Parathyroid adenoma (tissue), 2 donors: Measurements from ENCODE around the gene DTWD2.
A peak's percentile ranks its signal among the peaks of the same experiment; 100 is the strongest.

Experiments used
- H2AFZ ChIP-seq: fragments of 300-600 bp; sonication (generic); one replicate; pipeline ENCODE4 v1.7.0; 2017; ENCODE audit warnings: antibody characterized with exemption, mild to moderate bottlenecking
- H3K27ac ChIP-seq: fragments of 300-600 bp; sonication (generic); one replicate; pipeline ENCODE4 v1.7.0; 2017
- H3K27me3 ChIP-seq: fragments of 300-600 bp; sonication (generic); one replicate; pipeline ENCODE4 v1.7.0; 2017; ENCODE audit warnings: low read length; ENCODE audit not compliant: control insufficient read depth, insufficient read depth
- H3K36me3 ChIP-seq: fragments of 300-600 bp; sonication (generic); one replicate; pipeline ENCODE4 v1.7.0; 2017; ENCODE audit warnings: low read length; ENCODE audit not compliant: control insufficient read depth, insufficient read depth
- H3K4me1 ChIP-seq: fragments of 300-600 bp; sonication (generic); one replicate; pipeline ENCODE4 v1.7.0; 2017; ENCODE audit warnings: control low read depth
- H3K4me2 ChIP-seq: fragments of 300-600 bp; sonication (generic); one replicate; pipeline ENCODE4 v1.7.0; 2017; ENCODE audit warnings: low read length
- H3K4me3 ChIP-seq: fragments of 300-600 bp; sonication (generic); one replicate; pipeline ENCODE4 v1.7.0; 2017; ENCODE audit warnings: low read depth, low read length
- H3K79me2 ChIP-seq: fragments of 300-600 bp; sonication (generic); one replicate; pipeline ENCODE4 v1.7.0; 2017; ENCODE audit warnings: control low read depth
- H3K9ac ChIP-seq: fragments of 300-600 bp; sonication (generic); one replicate; pipeline ENCODE4 v1.7.0; 2017; ENCODE audit warnings: mild to moderate bottlenecking
- H3K9me3 ChIP-seq: fragments of 300-600 bp; sonication (generic); one replicate; pipeline ENCODE4 v1.7.0; 2017; ENCODE audit warnings: low read length; ENCODE audit not compliant: control insufficient read depth
- CTCF ChIP-seq: fragments of 300-600 bp; sonication (generic); IDR thresholded peaks from one replicate; pipeline ENCODE4 v1.7.0; 2017; ENCODE audit warnings: antibody characterized with exemption, mild to moderate bottlenecking
- donor health status: primary hyperparathyroidism.

DTWD2 gene

DNA sequence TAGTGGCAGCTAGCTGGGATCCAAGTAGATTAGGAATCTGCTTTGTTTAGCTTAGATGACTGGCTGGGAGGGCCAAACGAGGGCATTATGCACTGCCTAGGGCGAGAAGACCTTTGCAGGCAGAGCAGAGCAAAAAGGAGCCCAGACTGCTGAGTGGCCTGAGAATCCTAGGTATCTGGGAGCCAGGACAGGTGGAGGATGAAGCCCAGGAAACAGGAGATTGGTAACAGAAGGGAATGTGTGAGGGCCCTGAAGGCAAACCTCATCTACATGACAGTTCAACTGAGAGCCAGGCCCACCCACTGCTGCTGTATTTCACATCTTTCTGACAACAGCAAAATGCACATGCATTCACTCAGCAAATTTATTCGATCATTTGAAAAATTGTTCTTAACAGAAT, 192.3 kb downstream of the DTWD2 start:
- Histone ChIP-seq H3K27me3 (no peaks in the 10 kb centered on the region), H3K79me2 (no peaks in the 10 kb centered on the region), H3K9me3 (no peaks in the 10 kb centered on the region), H3K27ac (no peak overlapping the region), H3K9ac (no peak overlapping the region), H3K4me1 (peaks cover 14% of the 10 kb centered on the region), H2AFZ (no peak overlapping the region), H3K36me3 (no peaks in the 10 kb centered on the region), H3K4me3 (no peak overlapping the region), H3K4me2 (no peak overlapping the region)
- TF ChIP-seq CTCF, result no peak

GRCh38 chr5:118794281-118794680, 194.1 kb downstream of the DTWD2 start:
- Histone ChIP-seq H3K4me1 (peaks cover 15% of the 10 kb centered on the region), H3K36me3 (no peaks in the 10 kb centered on the region), H2AFZ (no peak overlapping the region), H3K79me2 (no peaks in the 10 kb centered on the region), H3K4me2 (no peak overlapping the region), H3K27ac (no peak overlapping the region), H3K4me3 (no peak overlapping the region), H3K27me3 (no peaks in the 10 kb centered on the region), H3K9ac (no peak overlapping the region), H3K9me3 (no peaks in the 10 kb centered on the region)
- TF ChIP-seq CTCF, result no peak

DNA sequence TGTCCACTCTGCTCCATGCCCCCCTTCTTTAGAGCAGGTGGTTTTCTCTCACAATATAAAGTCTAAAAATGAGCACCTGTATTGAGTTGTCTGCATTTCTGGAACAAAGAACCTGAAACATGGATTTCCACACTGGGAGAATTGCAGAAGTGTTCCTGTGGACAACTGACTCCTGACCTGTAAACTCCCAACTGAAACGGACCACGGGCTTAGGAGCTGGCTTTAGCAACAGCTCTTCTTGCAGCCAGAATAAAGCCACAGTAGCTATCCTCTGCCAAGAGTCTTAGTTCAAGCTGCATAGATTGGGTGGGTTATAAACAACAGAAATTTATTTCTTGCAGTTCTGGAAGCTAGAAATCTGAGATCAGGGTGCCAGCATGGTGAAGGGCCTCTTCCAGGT, 194.7 kb downstream of the DTWD2 start:
- Histone ChIP-seq H3K9ac (no peak overlapping the region), H3K9me3 (no peaks in the 10 kb centered on the region), H3K4me1 (peaks cover 20% of the 10 kb centered on the region), H3K79me2 (no peaks in the 10 kb centered on the region), H3K36me3 (no peaks in the 10 kb centered on the region), H3K27me3 (no peaks in the 10 kb centered on the region), H3K4me3 (no peak overlapping the region), H3K4me2 (no peak overlapping the region), H2AFZ (peak overlapping the region; percentile 47), H3K27ac (no peak overlapping the region)
- TF ChIP-seq CTCF, result no peak

DNA sequence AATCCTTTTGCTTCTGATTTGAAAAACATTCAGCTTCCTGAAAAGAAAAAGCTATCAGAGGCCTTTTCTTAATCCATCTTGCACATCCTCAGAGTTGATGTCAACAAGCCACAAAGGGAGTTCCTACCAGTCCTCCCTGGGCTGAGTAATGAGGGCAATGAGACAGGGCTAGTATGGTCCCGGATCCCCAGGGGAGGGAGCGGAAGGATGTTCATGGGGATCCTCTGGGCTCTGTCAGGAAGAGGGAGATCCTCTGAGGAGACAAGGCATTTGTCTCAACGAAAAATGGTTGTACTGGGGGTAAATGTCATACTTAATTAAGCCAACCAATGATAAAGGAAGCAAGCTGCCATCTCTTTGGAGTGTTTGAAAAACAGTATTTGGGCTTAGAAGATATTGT, 195.3 kb downstream of the DTWD2 start:
- Histone ChIP-seq H3K36me3 (no peaks in the 10 kb centered on the region), H2AFZ (peak overlapping the region; percentile 47), H3K9ac (no peak overlapping the region), H3K4me2 (no peak overlapping the region), H3K4me1 (peaks cover 20% of the 10 kb centered on the region), H3K79me2 (no peaks in the 10 kb centered on the region), H3K4me3 (no peak overlapping the region), H3K27me3 (no peaks in the 10 kb centered on the region), H3K27ac (no peak overlapping the region), H3K9me3 (no peaks in the 10 kb centered on the region)
- no peak for TF ChIP-seq CTCF

DNA sequence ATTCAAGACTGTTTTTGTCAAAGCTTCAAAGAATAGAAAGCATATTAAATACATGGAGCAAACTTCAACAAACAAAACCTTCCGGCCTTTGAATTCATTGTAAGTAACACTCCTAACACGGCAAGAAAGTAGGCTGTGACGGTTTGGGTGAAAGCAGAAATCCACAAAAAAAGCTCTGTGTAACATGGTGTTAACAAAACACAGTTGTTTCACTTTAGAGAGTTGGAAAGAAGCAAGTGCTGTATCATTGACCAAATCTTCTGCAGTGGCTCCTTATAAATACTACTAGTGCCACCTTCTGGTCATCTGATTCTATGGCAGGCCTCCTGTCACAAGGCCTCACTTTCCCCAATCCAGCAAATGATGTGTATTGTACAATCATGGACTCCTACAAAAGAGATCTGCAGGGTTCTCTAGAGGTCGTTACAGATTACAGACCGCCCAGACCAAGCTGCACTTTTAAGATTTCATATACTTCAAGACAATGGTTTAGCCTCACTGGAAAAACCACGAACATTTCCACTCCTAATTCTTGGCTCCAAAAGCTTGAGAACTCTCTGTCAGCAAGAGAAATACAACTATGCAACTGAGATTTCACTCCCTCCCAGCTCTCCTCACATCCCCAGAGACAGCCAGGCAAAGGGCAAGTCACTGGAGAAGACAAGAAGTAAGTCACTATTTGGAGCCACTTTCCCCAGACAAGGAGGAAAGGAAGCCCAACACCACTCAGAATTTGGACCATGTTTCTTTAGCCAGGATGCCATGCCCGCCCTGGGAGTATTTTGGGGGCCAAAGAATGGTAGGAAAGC, 196.2 kb downstream of the DTWD2 start:
- H3K27ac ChIP-seq, result no peak overlapping the region
- no peaks in the 10 kb centered on the region for H3K36me3 ChIP-seq
- H3K9me3 ChIP-seq, result no peaks in the 10 kb centered on the region
- peak overlapping the region; percentile 63 for H3K4me2 ChIP-seq
- peaks cover 20% of the 10 kb centered on the region for H3K4me1 ChIP-seq
- no peaks in the 10 kb centered on the region for H3K27me3 ChIP-seq
- H3K9ac ChIP-seq, result no peak overlapping the region
- H3K4me3 ChIP-seq, result no peak overlapping the region
- peak; percentile 86 for TF ChIP-seq CTCF
- H2AFZ ChIP-seq, result peak overlapping the region; percentile 63
- H3K79me2 ChIP-seq, result no peaks in the 10 kb centered on the region
